AG09319 (cell line): ENCODE measurements around the gene APLP2.
A peak's percentile ranks its signal among the peaks of the same experiment; 100 is the strongest.

ENCODE experiments used
- DNase-seq: peaks from one replicate; pipeline ENCODE4 v3.0.0-alpha.2; 2010; ENCODE audit warnings: low read depth; ENCODE audit errors: extremely low read depth
- CTCF ChIP-seq: IDR thresholded peaks from 2 replicates; pipeline ENCODE4 v1.5.1; 2011; ENCODE audit warnings: low read depth, mild to moderate bottlenecking, inconsistent platforms, low read length, moderate library complexity

APLP2 gene

GRCh38 chr11:130126516-130126915 lies 56.8 kb downstream of the APLP2 start:
- DNase-seq: no peak
- TF ChIP-seq CTCF: no peak

- no peak for DNase-seq
- no peak for TF ChIP-seq CTCF
These were observed 57.8 kb downstream of the APLP2 start for GRCh38 chr11:130127509-130127908.

GRCh38 chr11:130128626-130129025 lies 58.9 kb downstream of the APLP2 start:
- DNase-seq: no peak
- no peak for TF ChIP-seq CTCF

- no peak for DNase-seq
- TF ChIP-seq CTCF: no peak
These were observed 60.2 kb downstream of the APLP2 start for GRCh38 chr11:130129922-130130321.

- peak; percentile 35 for DNase-seq
- TF ChIP-seq CTCF: peak; percentile 76
These were observed 62.5 kb downstream of the APLP2 start for GRCh38 chr11:130131961-130132850.

GRCh38 chr11:130133716-130134115 lies 64.0 kb downstream of the APLP2 start:
- no peak for DNase-seq
- no peak for TF ChIP-seq CTCF

- no peak for DNase-seq
- no peak for TF ChIP-seq CTCF
These were observed 66.4 kb downstream of the APLP2 start for GRCh38 chr11:130136107-130136506.
